SW 1271 (cell line): ENCODE measurements around the gene ATMIN.

ENCODE experiments used
- DNase-seq, 2 experiments: peaks; one replicate each; lab custom pipeline; 2025; lab: John Stamatoyannopoulos, UW

The ATMIN gene

GRCh38 chr16:81005610-81006161 lies 30.0 kb upstream of the ATMIN start:
- no peak for DNase-seq

DNA sequence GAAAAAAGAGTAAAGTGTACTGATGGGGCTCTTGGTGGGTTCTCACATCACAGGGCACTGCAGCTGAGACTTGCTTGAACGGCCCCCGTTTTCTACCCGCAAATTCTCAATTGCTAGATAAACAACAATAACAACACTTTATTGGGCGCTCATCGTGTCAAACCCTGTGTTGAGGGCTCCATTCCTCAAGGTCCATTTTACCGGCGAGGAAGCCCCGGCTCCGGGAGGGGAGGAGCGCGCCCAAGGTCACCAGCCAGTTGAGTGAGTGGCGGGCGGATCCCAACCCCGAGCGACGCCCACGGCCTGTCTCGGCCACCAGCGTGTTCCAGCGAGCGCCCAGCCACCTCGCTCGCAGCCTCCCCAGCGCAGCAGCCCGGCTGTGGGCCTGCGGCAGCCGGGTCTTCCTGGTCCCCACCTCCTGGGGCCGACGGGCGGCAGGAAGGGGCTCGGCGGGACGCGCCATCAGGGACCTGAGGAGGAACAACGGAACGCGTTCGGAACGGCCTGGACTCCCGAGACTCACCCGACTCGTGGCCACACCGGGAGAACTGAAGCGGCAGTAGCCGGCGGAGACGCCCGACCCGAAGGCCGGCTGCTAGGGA lies 29.3 kb upstream of the ATMIN start:
- peak in 1 of 2 experiments; percentile 58 for DNase-seq

GRCh38 chr16:81006813-81007695 lies 28.6 kb upstream of the ATMIN start, which contains the start of the genes CENPN and CMC2:
CENPN (plus strand) TSS chr16:81007214; CDS start chr16:81011940, 4,726 bp downstream.
CMC2 (minus strand) TSS chr16:81006885; CDS start chr16:80997394, 9,491 bp downstream.
- DNase-seq = peak; percentile 90 to 94

DNA sequence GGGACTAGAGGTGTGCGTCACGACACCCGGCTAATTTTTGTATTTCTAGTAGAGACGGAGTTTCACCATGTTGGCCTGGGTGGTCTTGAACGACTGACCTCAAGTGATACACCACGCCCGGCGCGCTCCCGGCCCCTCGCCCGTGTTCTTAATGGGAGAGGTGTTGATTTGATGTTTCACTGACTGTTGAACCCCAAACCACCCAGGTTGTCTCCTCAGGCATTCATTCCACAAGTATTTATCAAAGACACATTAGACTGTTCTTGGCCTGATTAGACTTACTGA lies 27.2 kb upstream of the ATMIN start:
- no peak for DNase-seq

- DNase-seq = no peak
Observed at GRCh38 chr16:81012974-81013373, 22.7 kb upstream of the ATMIN start.

DNA sequence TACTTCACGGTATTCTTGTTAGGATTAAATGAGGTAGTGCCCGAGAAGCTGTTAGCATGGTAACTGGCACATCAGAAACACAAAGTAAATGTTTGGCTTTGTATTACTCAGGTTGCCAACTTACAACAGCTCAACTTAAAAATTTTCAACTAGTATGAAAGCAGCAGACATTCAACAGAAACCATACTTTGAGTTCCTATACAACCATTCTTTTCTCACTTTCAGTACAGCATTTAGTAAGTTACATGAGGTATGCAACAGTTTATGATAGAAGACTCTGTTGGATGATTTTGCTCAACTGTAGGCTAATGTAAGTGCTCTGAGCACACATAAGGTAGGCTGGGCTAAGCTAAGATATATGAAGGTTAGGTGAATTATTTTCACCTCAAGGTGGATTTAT lies 21.0 kb upstream of the ATMIN start:
- DNase-seq = no peak

GRCh38 chr16:81018496-81018895 lies 17.1 kb upstream of the ATMIN start:
- DNase-seq = no peak

DNA sequence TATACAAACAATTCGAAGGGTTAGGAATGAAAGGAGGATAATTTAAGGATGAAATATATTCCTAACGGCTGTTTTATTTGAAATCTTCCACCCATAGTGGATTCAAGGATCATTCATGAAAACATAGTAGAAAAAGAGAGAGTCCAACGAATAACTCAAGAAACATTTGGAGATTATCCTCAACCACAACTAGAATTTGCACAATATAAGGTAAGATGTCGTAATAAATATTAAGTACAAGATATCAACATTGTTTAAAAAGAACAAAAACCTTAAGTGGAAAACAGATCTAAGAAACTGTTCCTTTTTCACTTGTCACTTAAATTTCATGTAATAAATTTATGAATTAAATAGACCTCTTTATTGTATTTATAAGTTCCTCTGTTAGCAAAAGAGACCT lies 9.2 kb upstream of the ATMIN start:
- no peak for DNase-seq

DNA sequence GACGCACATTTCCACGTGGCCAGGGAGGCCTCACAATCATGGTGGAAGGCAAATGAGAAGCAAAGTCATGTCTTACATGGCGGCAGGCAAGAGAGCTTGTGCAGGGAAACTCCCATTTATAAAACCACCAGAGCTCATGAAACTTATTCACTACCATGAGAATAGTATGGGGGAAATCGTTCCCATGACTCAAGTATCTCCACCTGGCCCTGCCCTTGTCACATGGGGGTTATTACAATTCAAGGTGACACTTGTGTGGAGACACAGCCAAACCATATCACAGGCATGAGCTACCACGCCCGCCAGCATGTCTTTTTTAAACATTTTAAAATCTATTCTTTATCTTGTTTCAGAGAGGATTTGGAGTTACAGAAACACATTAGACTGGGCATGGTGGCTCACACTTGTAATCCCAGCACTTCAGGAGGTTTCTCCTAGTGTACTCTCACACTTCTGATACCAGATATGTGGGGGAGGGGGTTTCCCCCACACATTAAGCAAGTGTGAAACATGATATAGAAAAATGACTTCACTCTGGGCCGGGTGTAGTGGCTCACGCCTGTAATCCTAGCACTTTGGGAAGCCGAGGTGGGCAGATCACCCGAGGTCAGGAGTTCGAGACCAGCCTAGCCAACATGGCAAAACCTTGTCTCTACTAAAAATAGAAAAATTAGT lies 5.6 kb upstream of the ATMIN start:
- no peak for DNase-seq

DNA sequence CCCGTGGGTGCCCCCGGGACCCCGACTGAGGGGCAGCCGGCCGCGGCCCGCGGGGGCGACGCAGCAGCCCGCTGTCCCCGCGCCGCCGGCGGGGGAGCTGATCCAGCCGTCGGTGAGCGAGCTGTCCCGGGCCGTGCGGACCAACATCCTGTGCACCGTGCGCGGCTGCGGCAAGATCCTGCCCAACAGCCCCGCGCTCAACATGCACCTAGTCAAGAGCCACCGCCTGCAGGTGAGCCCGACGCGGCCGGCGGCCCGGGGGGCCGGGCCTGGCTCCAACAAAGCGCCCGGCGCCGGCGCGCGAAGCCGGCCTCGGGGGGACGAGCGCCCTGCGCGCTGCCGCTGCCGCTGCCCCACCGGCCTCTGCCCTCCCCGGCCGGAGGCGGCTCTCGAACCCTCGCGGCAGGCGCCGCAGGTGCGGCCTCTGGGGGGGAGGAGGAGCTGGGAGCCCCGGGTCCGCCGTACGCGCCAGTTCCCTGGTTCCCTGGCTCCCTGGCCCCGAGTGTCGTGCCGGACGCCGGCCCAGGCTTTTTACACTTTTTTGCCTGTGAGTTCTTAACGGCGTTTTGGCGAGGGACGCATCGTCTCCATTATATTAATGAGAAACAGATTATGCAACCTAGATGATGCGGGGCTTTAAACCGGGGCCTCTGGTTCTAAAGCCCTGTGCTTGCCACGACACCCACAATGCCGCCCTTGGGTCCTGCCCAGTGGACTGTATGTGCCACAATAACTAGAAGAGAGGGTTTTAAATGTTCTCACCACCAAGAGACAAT lies 521 bp downstream of the ATMIN start:
- DNase-seq = peak; percentile 31 to 41

GRCh38 chr16:81036751-81037350 lies 1.2 kb downstream of the ATMIN start:
- DNase-seq = no peak

DNA sequence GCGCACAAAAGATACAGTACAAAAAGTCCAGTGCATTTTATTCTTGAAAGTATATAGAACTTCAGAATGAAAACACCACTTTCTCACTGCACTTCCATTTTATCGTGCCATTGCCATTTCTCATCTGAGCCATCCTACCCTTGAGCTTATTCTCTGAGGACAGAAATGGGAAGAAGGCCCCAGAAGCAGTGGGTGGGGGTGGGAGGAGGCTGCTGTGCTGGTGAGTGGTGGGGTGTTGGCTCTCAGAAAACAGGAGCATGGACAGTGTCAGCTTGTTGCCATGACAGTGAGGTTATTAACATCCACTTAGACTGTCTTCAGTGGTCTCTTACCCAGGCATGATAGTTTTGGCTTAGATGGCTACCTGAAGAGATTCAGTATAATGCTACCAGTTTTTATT lies 4.5 kb downstream of the ATMIN start:
- no peak for DNase-seq

DNA sequence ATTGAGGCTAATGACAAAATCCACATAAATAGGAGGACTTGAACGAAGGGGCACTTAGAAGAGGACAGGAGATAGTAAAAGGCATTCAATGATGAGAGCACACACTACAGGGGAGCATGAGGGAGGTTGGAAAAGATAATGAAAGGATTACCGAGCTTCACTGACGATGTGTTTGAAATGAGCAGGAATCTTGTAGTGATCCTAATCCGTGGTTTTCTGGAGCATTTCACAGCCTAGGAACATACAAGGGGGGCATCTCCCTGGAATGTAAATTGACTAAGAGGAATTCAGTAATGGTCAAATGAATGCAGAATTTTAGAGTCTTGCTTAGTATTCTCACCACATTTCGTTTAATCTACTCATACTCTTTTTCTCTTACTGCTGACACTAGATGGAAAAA lies 5.2 kb downstream of the ATMIN start:
- DNase-seq = no peak

DNA sequence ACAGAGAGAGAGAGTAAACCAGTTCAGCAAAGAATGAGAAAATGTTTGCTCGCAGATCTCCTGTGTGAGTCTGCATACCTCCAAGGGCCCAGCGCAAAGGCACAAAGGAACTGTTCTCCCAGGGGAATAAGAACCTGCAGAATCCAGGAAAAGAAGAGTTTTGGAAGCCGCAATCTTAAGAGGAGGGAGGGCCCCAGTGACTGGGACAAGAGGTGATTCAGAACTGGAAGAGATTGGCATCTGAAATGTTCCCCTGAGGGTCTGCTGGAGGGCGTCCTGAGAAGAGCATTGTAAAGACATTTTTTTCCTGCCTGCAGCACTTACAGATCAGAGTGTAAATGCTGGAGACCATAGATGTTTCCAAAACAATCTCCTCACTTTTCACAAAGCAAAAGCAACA lies 6.1 kb downstream of the ATMIN start:
- DNase-seq = no peak

DNA sequence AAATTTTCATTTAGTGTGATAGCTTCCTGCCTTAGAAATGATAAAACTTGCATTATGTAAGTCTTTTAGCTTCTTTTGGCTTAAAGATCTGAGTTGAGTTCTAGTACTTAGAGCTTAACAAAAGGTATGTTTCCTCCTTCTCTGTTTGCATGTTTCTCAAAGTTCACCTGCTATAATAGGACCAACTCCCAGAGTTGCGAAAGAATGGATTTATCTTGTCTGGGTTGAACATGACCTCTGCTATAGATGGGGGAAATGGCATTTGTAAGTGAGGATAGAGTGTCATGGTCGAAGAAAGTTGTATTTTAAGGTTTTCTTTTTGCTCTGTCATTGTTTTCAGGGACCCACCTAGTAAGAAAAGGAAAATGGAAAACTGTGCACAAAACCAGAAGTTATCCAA lies 7.2 kb downstream of the ATMIN start:
- no peak for DNase-seq

DNA sequence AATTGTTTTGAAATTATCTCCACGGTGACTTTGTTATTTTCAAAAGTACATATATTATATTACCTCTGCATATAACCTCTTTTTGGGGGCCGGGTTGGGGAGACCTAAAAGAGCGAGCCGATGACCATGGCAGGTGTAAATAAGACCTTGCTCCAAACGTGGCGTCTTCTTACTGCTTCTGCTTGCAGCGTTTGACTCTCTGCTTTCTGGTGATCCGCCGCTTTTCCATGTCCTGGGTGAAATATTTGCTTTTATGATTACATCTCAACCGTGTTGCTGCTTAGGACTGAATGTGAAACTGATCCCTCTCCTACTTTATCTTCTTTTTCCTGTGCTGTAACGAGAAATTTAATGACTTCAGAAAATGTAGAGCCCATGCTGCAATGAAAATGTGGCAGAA lies 18.1 kb downstream of the ATMIN start:
- no peak for DNase-seq

GRCh38 chr16:81060576-81061306 lies 25.1 kb downstream of the ATMIN start:
- DNase-seq = no peak

DNA sequence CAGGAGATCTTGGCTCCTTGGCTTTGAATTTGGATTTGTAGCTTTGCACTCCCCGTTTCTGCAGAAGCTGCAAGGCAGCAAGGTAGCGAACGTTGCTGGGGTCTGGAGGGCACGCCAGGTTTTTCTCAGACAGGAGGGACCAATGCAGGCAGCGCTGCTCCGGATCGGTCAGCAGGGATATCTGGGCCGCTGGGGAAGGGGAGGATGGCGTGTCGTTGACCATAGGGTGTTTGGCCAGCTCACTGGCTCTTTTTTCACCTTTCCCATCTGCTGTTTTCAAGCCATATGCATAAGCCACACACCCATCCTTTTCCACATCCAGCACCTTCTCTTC lies 25.6 kb downstream of the ATMIN start:
- no peak for DNase-seq

- DNase-seq = no peak
Observed at GRCh38 chr16:81061871-81062608, 26.4 kb downstream of the ATMIN start.

DNA sequence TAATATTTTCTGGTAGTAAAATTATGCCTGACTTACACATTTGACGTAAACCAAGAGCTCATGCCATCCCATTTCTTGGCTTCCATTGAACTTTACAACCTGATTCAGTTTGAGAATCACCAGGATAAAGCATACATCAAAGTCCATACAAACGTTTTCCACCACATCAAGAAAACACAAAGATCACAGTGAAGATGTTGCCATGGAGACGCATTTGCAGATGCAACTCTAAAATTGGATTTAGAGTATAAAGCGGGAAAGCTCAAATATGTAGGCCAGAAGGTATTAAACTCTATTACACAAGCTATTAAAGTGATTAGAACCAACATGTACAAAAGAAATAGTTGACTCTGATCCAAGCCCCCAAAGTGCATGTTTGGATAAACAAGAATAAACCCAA lies 31.0 kb downstream of the ATMIN start:
- DNase-seq = no peak
